IMR-90 (cell line): ENCODE data around the gene DNAJC22. TPM values are rescaled to one million over a fixed set of nuclear protein-coding genes. Genes with fewer than 3 reads are reported as not detected.
A peak's percentile ranks its signal among the peaks of the same experiment; 100 is the strongest.

Experiments used
- ATAC-seq: fragments of 200-7000 bp; cut with Tn5 transposase; 2 replicates; pipeline ENCODE4 v1.9.1; 2020; ENCODE audit warnings: low read depth, mild to moderate bottlenecking, moderate library complexity
- BruUV-seq: library from RNA; stranded (reverse); fragments of 400-500 nt; replicated peaks from 2 replicates; lab custom pipeline; 2021; lab: Mats Ljungman, UMichigan
- CTCF ChIA-PET: fragments of 300-600 bp; formaldehyde crosslinking; extraction: SDS; loops from one replicate; lab custom pipeline; 2021; ENCODE audit warnings: antibody characterized with exemption; lab: Yijun Ruan, JAX
- POLR2A ChIA-PET: fragments of 300-600 bp; sonication (Branson Sonifier 250); formaldehyde crosslinking; loops from one replicate; lab custom pipeline; 2022; ENCODE audit warnings: antibody characterized with exemption; ENCODE audit not compliant: unreplicated experiment; lab: Charles Lee
- DNase-seq: peaks from one replicate; pipeline ENCODE4 v3.0.0; 2013
- H2AFZ ChIP-seq: replicated peaks from 2 replicates; pipeline ENCODE3; 2013; ENCODE audit warnings: low read length, mild to moderate bottlenecking; ENCODE audit not compliant: poor library complexity
- H2AK5ac ChIP-seq: 2 replicates; pipeline ENCODE4 v1.6.1; 2013; ENCODE audit warnings: low read depth, low read length, inconsistent platforms
- H2AK9ac ChIP-seq: replicated peaks from 2 replicates; pipeline ENCODE3; 2013; ENCODE audit warnings: mild to moderate bottlenecking, low read depth, low read length, moderate library complexity; ENCODE audit not compliant: poor library complexity
- H2BK120ac ChIP-seq: 2 replicates; pipeline ENCODE4 v1.6.1; 2013; ENCODE audit warnings: low read depth, low read length, inconsistent platforms
- H2BK15ac ChIP-seq: 3 replicates; pipeline ENCODE4 v1.6.1; 2013; ENCODE audit warnings: low read depth, low read length, inconsistent platforms
- H2BK20ac ChIP-seq: 2 replicates; pipeline ENCODE4 v1.6.1; 2013; ENCODE audit warnings: low read depth, mild to moderate bottlenecking, inconsistent platforms, low read length, moderate library complexity
- H2BK5ac ChIP-seq: 2 replicates; pipeline ENCODE4 v1.6.1; 2013; ENCODE audit warnings: mild to moderate bottlenecking, low read depth, low read length, inconsistent platforms; ENCODE audit not compliant: poor library complexity, severe bottlenecking
- H3K14ac ChIP-seq: replicated peaks from 2 replicates; pipeline ENCODE4 v1.6.1; 2013; ENCODE audit warnings: low read depth, low read length, inconsistent platforms
- H3K18ac ChIP-seq: 2 replicates; pipeline ENCODE4 v1.6.1; 2013; ENCODE audit warnings: low read depth, low read length, control low read depth
- H3K23ac ChIP-seq: 2 replicates; pipeline ENCODE4 v1.6.1; 2013; ENCODE audit warnings: low read depth, low read length, inconsistent platforms
- H3K27ac ChIP-seq: 2 replicates; pipeline ENCODE4 v1.5.1; 2013; ENCODE audit warnings: mild to moderate bottlenecking, control low read depth, low read length; ENCODE audit not compliant: insufficient read depth
- H3K27me3 ChIP-seq: 2 replicates; pipeline ENCODE4 v1.6.1; 2013; ENCODE audit warnings: low read length; ENCODE audit not compliant: control insufficient read depth, insufficient read depth
- H3K36me3 ChIP-seq: 2 replicates; pipeline ENCODE4 v1.6.1; 2013; ENCODE audit warnings: low read length, mixed read lengths; ENCODE audit not compliant: control insufficient read depth, insufficient read depth
- H3K4ac ChIP-seq: 2 replicates; pipeline ENCODE4 v1.6.1; 2013; ENCODE audit warnings: low read depth, low read length, inconsistent platforms
- H3K4me1 ChIP-seq: 2 replicates; pipeline ENCODE4 v1.6.1; 2013; ENCODE audit warnings: low read length, mixed read lengths; ENCODE audit not compliant: control insufficient read depth, insufficient read depth
- H3K4me2 ChIP-seq: 2 replicates; pipeline ENCODE4 v1.6.1; 2013; ENCODE audit warnings: low read depth, mild to moderate bottlenecking, control low read depth, low read length, moderate library complexity
- H3K4me3 ChIP-seq: 2 replicates; pipeline ENCODE4 v1.5.1; 2013; ENCODE audit warnings: low read depth, mild to moderate bottlenecking, control low read depth, low read length, moderate library complexity; ENCODE audit not compliant: insufficient read depth
- H3K56ac ChIP-seq: 2 replicates; pipeline ENCODE4 v1.6.1; 2013; ENCODE audit warnings: low read length, inconsistent platforms; ENCODE audit not compliant: insufficient read depth; ENCODE audit errors: extremely low read depth
- H3K79me1 ChIP-seq, 2 experiments: 2 replicates each; pipeline ENCODE4 v1.6.1; 2013; ENCODE audit warnings: low read length in 2 of 2, inconsistent platforms in 1 of 2, low read depth in 1 of 2
- H3K9ac ChIP-seq: 2 replicates; pipeline ENCODE4 v1.6.1; 2013; ENCODE audit warnings: low read depth, low read length, control low read depth
- H3K9me1 ChIP-seq: 2 replicates; pipeline ENCODE4 v1.6.1; 2013; ENCODE audit warnings: low read length, inconsistent platforms; ENCODE audit not compliant: insufficient read depth
- H3K9me3 ChIP-seq: 2 replicates; pipeline ENCODE4 v1.6.1; 2013; ENCODE audit warnings: low read length; ENCODE audit not compliant: control insufficient read depth, insufficient read depth
- H4K20me1 ChIP-seq: 2 replicates; pipeline ENCODE4 v1.6.1; 2013; ENCODE audit warnings: low read length, inconsistent platforms; ENCODE audit not compliant: insufficient read depth
- H4K5ac ChIP-seq: 2 replicates; pipeline ENCODE4 v1.6.1; 2013; ENCODE audit warnings: mild to moderate bottlenecking, low read depth, low read length, control low read depth
- H4K8ac ChIP-seq, 2 experiments: 2 replicates each; pipeline ENCODE4 v1.6.1; 2013; ENCODE audit warnings: low read depth in 2 of 2, low read length in 2 of 2, control low read depth in 1 of 2, inconsistent platforms in 1 of 2
- H4K91ac ChIP-seq: 2 replicates; pipeline ENCODE4 v1.6.1; 2013; ENCODE audit warnings: low read depth, low read length, inconsistent platforms; ENCODE audit not compliant: insufficient read depth
- FOS ChIP-seq: fragments of 150-350 bp; IDR thresholded peaks from 2 replicates; pipeline ENCODE4 v1.6.1; 2016; ENCODE audit warnings: low read depth, low read length
- NFE2L2 ChIP-seq: fragments of 150-350 bp; IDR thresholded peaks from 2 replicates; pipeline ENCODE4 v1.6.1; 2016; ENCODE audit warnings: low read depth, mild to moderate bottlenecking, low read length
- RCOR1 ChIP-seq: IDR thresholded peaks from 2 replicates; pipeline ENCODE4 v1.6.1; 2012; ENCODE audit warnings: mild to moderate bottlenecking, low read length, improper control_type of control experiment; ENCODE audit not compliant: insufficient replicate concordance
- RFX5 ChIP-seq: IDR thresholded peaks from 2 replicates; pipeline ENCODE4 v1.8.0; 2012; ENCODE audit warnings: low read depth, mild to moderate bottlenecking, low read length, moderate library complexity
- SMC3 ChIP-seq: fragments of 150-350 bp; IDR thresholded peaks from 2 replicates; pipeline ENCODE4 v1.6.1; 2016; ENCODE audit warnings: low read depth, mild to moderate bottlenecking, antibody characterized with exemption, low read length, moderate library complexity
- WGBS, 2 experiments: methylation state at CpG; one replicate each; pipeline versions ENCODE4 v1.1.5 to v1.1.7; 2013; ENCODE audit warnings: missing lambda C conversion rate in 2 of 2; ENCODE audit not compliant: insufficient read length in 1 of 2; ENCODE audit errors: extremely low coverage in 2 of 2; 5-methylcytosine and 5-hydroxymethylcytosine counted together
- dilution Hi-C: fragments of 300-500 bp; cut with HindIII; formaldehyde crosslinking; loops from one replicate; pipeline ENCODE4 v1.14.3; 2018; ENCODE audit warnings: low sequenced_read_pairs; ENCODE audit not compliant: unreplicated experiment
- in situ Hi-C: fragments of 300-500 bp; cut with MboI; formaldehyde crosslinking; loops from 3 replicates; pipeline ENCODE4 v1.14.3; 2019; ENCODE audit warnings: low sequenced_read_pairs, inconsistent platforms, mixed read lengths
- intact Hi-C: fragments of 100-400 bp; cut with micrococcal nuclease; formaldehyde crosslinking; loops from 2 replicates; pipeline ENCODE4 v1.10.0; 2022
- polyA plus RNA-seq, 3 experiments: library from polyadenylated mRNA; depleted of rRNA; stranded (reverse); fragments of >200 nt; gene quantifications; 2 replicates each; pipeline ENCODE4 v1.2.3, GENCODE V29; 2012; ENCODE audit warnings: low replicate concordance in 1 of 3
- total RNA-seq: library from RNA; depleted of rRNA; stranded (reverse); fragments of >200 nt; gene quantifications from 2 replicates; pipeline ENCODE4 v1.2.3, GENCODE V29; 2012

DNAJC22 gene
- total and polyA plus RNA-seq, 2 of the 4 experiments (the other 2 are of a cell fraction): 8.1 to 8.2 TPM

DNA sequence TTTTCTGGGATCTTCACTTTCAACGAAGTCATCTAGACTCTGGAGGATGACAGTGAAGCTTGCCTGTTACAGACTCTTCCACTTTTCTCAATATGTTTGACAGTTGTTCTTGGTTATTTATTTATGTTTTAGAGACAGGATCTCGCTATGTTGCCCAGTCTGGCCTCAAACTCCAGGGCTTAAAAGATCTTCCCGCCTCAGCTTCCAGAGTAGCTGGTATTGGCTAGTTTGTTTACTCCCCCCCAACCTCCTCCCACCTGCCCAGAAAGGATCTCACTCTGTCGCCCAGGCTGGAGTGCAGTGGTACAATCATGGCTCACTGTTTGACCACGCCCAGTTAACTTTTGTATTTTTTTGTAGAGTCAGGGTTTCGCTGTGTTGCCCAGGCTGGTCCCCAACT lies 23.9 kb downstream of the DNAJC22 start:
- POLR2A ChIA-PET: no interaction called here
- in situ Hi-C loops: no loop called here
- BruUV-seq: no TSS peak

More for the DNA sequence above, 23.9 kb downstream of the DNAJC22 start:
- Histone ChIP-seq H3K56ac (no peak overlapping the region), H3K27ac (no peak overlapping the region), H3K18ac (no peak overlapping the region), H2BK120ac (no peak overlapping the region), H2AK9ac (no peak overlapping the region), H3K4me2 (no peak overlapping the region), H2AK5ac (no peak overlapping the region), H3K4me3 (no peak overlapping the region), H3K9me3 (no peaks in the 10 kb centered on the region), H3K4me1 (peaks cover 4% of the 10 kb centered on the region; the same call in 1 of the 2 replicates), H3K9ac (no peak overlapping the region), H2BK15ac (no peak overlapping the region), H3K14ac (no peak overlapping the region), H4K8ac (no peak overlapping the region; a peak in 1 of 4 replicates), H3K27me3 (no peaks in the 10 kb centered on the region), H3K9me1 (peaks cover 2% of the 10 kb centered on the region; the same call in 1 of the 2 replicates), H3K4ac (no peak overlapping the region), H3K36me3 (peaks cover 4% of the 10 kb centered on the region), H4K20me1 (peaks cover 48% of the 10 kb centered on the region), H2AFZ (no peak overlapping the region), H4K91ac (no peak overlapping the region), H2BK5ac (no peak overlapping the region), H3K23ac (0 out of 2 replicates have a peak overlapping the region, but pooled peaks have one; percentile 25), H3K79me1 (peaks cover 3 to 60% of the 10 kb centered on the region in 2 experiments; a peak in 2 of 4 replicates), H4K5ac (no peak overlapping the region), H2BK20ac (no peak overlapping the region)
- CTCF ChIA-PET: interaction anchor here (0.6 to 2.6 kb wide), 2 partner anchors 12 to 139 kb away, joined by 4 to 7 read pairs; no protein-coding TSS in a partner anchor
- intact Hi-C loops (no loop called here), dilution Hi-C loops (loop anchor here (25.0 kb wide), 1 partner anchor 142 kb away; no protein-coding TSS in a partner anchor)
- ATAC-seq: no peak
- no peak for TF ChIP-seq RFX5
- no peak for TF ChIP-seq SMC3
- no peak for TF ChIP-seq NFE2L2
- no peak for TF ChIP-seq RCOR1
- no peak for TF ChIP-seq FOS
- WGBS, 2 experiments: no CpG with 5 or more reads among the region's 6 CpGs
- no peak for DNase-seq
